Measurements from ENCODE around the gene ANO9.
"Not testable (repeated sequence)": the region's sequence is repeated elsewhere in the genome, so short reads cannot be mapped to it uniquely, and the experiment has no call there.

Gene ANO9

DNA sequence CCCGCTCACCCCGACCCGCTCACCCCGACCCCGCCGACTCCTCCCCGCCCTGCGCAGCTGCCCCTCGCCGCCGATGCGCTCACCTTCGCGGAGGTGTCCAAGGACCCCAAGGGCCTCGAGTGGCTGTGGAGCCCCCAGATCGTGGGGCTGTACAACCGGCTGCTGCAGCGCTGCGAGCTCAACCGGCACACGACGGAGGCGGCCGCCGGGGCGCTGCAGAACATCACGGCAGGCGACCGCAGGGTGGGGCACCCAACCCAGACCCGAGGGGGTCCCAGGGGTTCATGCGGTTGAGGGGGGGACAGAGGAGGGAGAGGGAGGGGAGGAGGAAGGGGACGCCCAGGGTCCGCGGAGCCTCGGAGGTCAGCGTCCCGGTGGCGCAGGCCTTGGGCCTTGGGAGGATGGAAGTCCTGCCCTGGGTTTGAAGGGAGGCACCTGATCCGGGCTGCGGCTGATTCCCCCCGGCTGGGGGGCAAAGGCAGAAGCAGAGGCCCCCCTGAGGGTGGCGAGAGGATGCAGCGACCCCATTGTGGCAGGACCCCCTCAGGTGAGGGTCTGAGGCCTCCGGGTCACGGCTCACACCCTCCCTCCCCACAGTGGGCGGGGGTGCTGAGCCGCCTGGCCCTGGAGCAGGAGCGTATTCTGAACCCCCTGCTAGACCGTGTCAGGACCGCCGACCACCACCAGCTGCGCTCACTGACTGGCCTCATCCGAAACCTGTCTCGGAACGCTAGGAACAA lies 38.6 kb downstream of the ANO9 start:
- H3K4me3 ChIP-seq, result no peak overlapping the region

DNA sequence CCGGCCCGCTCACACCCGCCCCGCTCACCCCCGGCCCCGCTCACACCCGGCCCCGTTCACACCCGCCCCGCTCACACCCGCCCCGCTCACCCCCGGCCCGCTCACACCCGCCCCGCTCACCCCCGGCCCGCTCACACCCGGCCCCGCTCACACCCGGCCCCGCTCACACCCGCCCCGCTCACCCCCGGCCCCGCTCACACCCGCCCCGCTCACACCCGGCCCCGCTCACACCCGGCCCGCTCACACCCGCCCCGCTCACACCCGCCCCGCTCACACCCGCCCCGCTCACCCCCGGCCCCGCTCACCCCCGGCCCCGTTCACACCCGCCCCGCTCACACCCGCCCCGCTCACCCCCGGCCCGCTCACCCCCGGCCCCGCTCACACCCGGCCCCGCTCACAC lies 40.6 kb downstream of the ANO9 start:
- H3K9me3 ChIP-seq; DNase-seq; H3K4me3 ChIP-seq; H3K27ac ChIP-seq; intact Hi-C loops (cut with DNase I; ENCODE audit: low total_unique reads): not testable (repeated sequence)
- peaks cover 0 to 26% (median 14%) of the 10 kb centered on the region in 4 donors for H3K4me1 ChIP-seq
- H3K36me3 ChIP-seq, result peaks cover 0 to 41% (median 0%) of the 10 kb centered on the region in 3 donors
- H3K27me3 ChIP-seq, result peaks cover 0 to 26% of the 10 kb centered on the region in 2 donors

More for the DNA sequence above, 38.6 kb downstream of the ANO9 start:
- peaks cover 0 to 26% (median 18%) of the 10 kb centered on the region in 4 donors for H3K4me1 ChIP-seq
- no peak overlapping the region for H3K27ac ChIP-seq
- intact Hi-C loops (cut with DNase I; ENCODE audit: low total_unique reads), result no loop called here
- H3K27me3 ChIP-seq, result peaks cover 0 to 29% of the 10 kb centered on the region in 2 donors
- no peaks in the 10 kb centered on the region for H3K9me3 ChIP-seq
- peak in 1 of 2 donors; percentile 64 for DNase-seq
- H3K36me3 ChIP-seq, result peaks cover 0 to 31% (median 0%) of the 10 kb centered on the region in 3 donors
- TF ChIP-seq, protein P1, sequence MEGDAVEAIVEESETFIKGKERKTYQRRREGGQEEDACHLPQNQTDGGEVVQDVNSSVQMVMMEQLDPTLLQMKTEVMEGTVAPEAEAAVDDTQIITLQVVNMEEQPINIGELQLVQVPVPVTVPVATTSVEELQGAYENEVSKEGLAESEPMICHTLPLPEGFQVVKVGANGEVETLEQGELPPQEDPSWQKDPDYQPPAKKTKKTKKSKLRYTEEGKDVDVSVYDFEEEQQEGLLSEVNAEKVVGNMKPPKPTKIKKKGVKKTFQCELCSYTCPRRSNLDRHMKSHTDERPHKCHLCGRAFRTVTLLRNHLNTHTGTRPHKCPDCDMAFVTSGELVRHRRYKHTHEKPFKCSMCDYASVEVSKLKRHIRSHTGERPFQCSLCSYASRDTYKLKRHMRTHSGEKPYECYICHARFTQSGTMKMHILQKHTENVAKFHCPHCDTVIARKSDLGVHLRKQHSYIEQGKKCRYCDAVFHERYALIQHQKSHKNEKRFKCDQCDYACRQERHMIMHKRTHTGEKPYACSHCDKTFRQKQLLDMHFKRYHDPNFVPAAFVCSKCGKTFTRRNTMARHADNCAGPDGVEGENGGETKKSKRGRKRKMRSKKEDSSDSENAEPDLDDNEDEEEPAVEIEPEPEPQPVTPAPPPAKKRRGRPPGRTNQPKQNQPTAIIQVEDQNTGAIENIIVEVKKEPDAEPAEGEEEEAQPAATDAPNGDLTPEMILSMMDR (IDR thresholded peaks at IDR 0.05), result no peak

DNA sequence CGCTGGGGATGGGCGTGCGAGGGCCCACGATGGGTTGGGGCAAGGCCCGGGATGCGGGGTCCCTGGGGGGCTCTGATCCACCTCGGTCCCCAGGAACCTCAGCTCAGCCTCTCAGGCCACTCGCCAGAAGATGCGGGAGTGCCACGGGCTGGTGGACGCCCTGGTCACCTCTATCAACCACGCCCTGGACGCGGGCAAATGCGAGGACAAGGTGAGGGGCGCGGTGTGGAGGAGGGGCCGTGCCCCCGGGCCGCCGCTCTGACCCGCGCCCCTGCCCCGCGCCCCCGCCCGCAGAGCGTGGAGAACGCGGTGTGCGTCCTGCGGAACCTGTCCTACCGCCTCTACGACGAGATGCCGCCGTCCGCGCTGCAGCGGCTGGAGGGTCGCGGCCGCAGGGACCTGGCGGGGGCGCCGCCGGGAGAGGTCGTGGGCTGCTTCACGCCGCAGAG lies 41.5 kb downstream of the ANO9 start:
- intact Hi-C loops (cut with DNase I; ENCODE audit: low total_unique reads), result no loop called here
- peaks cover 0 to 41% (median 0%) of the 10 kb centered on the region in 3 donors for H3K36me3 ChIP-seq
- no peak overlapping the region for H3K27ac ChIP-seq
- TF ChIP-seq, protein P1 (IDR thresholded peaks at IDR 0.05), result no peak
- DNase-seq, result no peak
- peaks cover 0 to 34% of the 10 kb centered on the region in 2 donors for H3K27me3 ChIP-seq
- no peaks in the 10 kb centered on the region for H3K9me3 ChIP-seq
- peaks cover 0 to 33% (median 9%) of the 10 kb centered on the region in 4 donors for H3K4me1 ChIP-seq
- no peak overlapping the region for H3K4me3 ChIP-seq

DNA sequence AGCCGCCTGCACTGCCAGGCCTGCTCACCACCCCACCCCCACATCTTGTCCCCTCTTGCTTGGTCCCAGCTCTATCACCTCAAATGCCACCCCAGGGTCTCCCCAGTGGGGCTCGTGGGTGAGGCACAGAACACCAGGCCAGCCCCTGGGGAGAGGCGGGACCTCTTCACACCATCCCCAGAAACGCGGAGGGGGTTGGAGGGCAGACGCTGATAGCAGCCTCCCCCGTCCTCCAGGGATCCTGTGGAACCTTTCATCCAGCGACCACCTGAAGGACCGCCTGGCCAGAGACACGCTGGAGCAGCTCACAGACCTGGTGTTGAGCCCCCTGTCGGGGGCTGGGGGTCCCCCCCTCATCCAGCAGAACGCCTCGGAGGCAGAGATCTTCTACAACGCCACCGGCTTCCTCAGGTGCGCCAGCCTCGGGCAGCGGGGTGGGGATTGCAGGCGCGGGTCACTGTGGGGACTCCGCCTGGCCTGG lies 42.0 kb downstream of the ANO9 start:
- TF ChIP-seq, protein P1 (IDR thresholded peaks at IDR 0.05), result no peak
- Histone ChIP-seq H3K9me3 (no peaks in the 10 kb centered on the region), H3K4me3 (no peak overlapping the region), H3K27me3 (peaks cover 0 to 39% of the 10 kb centered on the region in 2 donors), H3K4me1 (peaks cover 0 to 38% (median 9%) of the 10 kb centered on the region in 4 donors), H3K36me3 (peaks cover 0 to 38% (median 0%) of the 10 kb centered on the region in 3 donors), H3K27ac (no peak overlapping the region)
- intact Hi-C loops (cut with DNase I; ENCODE audit: low total_unique reads), result no loop called here
- DNase-seq, result no peak

DNA sequence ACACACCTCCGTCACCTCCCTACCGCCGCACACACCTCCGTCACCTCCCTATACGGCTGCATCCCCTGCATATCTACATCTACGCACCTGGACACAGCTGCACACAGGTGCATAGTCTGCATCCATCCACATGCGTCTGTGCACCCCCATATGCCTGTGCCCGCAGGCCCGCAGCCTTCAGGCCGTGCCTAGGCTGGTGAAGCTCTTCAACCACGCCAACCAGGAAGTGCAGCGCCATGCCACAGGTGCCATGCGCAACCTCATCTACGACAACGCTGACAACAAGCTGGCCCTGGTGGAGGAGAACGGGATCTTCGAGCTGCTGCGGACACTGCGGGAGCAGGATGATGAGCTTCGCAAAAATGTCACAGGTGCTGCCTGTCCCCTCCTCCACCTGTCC lies 43.0 kb downstream of the ANO9 start:
- peaks cover 0 to 49% of the 10 kb centered on the region in 2 donors for H3K27me3 ChIP-seq
- intact Hi-C loops (cut with DNase I; ENCODE audit: low total_unique reads), result no loop called here
- H3K27ac ChIP-seq, result no peak overlapping the region
- H3K4me3 ChIP-seq, result no peak overlapping the region
- no peaks in the 10 kb centered on the region for H3K9me3 ChIP-seq
- peaks cover 0 to 28% (median 0%) of the 10 kb centered on the region in 3 donors for H3K36me3 ChIP-seq
- no peak for DNase-seq
- peaks cover 0 to 38% (median 9%) of the 10 kb centered on the region in 4 donors for H3K4me1 ChIP-seq
- TF ChIP-seq, protein P1 (IDR thresholded peaks at IDR 0.05), result no peak

DNA sequence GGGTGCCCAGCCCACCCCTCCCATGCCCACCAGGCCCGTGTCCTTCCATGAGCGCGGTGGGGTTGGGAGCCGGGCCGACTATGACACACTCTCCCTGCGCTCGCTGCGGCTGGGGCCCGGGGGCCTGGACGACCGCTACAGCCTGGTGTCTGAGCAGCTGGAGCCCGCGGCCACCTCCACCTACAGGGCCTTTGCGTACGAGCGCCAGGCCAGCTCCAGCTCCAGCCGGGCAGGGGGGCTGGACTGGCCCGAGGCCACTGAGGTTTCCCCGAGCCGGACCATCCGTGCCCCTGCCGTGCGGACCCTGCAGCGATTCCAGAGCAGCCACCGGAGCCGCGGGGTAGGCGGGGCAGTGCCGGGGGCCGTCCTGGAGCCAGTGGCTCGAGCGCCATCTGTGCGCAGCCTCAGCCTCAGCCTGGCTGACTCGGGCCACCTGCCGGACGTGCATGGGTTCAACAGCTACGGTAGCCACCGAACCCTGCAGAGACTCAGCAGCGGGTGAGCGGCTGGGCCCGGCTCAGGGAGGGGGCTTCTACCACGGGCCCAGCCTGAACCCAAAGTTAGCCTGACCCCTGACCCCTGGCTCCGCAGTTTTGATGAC lies 44.8 kb downstream of the ANO9 start:
- H3K9me3 ChIP-seq, result no peaks in the 10 kb centered on the region
- H3K4me1 ChIP-seq, result peaks cover 0 to 44% (median 9%) of the 10 kb centered on the region in 4 donors
- TF ChIP-seq, protein P1 (IDR thresholded peaks at IDR 0.05), result peak; percentile 52 to 55
- peak overlapping the region; percentile 40 to 47 for H3K4me3 ChIP-seq
- peaks cover 0 to 58% of the 10 kb centered on the region in 2 donors for H3K27me3 ChIP-seq
- no peak overlapping the region for H3K27ac ChIP-seq
- H3K36me3 ChIP-seq, result peaks cover 0 to 19% (median 0%) of the 10 kb centered on the region in 3 donors
- intact Hi-C loops (cut with DNase I; ENCODE audit: low total_unique reads), result no loop called here
- DNase-seq, result no peak
